AG04449 (cell line): ENCODE data around the gene RAB5IF.

Experiments
- CTCF ChIA-PET: fragments of 350-600 bp; formaldehyde crosslinking; extraction: SDS; loops from one replicate; lab custom pipeline; 2021; ENCODE audit warnings: antibody characterized with exemption; lab: Yijun Ruan, JAX
- POLR2A ChIA-PET: fragments of 400-600, 350-600 bp; formaldehyde crosslinking; extraction: SDS; loops from one replicate; lab custom pipeline; 2020; ENCODE audit warnings: antibody characterized with exemption, inconsistent platforms; lab: Yijun Ruan, JAX
- DNase-seq: peaks from one replicate; pipeline ENCODE4 v3.0.0-alpha.2; 2010; ENCODE audit warnings: low read depth, low spot score
- H3K4me3 ChIP-seq: 2 replicates; pipeline ENCODE4 v1.5.1; 2011; ENCODE audit warnings: low read depth, mild to moderate bottlenecking, control low read depth, low read length
- CTCF ChIP-seq: IDR thresholded peaks from one replicate; pipeline ENCODE4 v1.5.1; 2011; ENCODE audit warnings: mild to moderate bottlenecking, moderate library complexity, low read length, control low read depth, inconsistent platforms; ENCODE audit not compliant: insufficient read depth; ENCODE audit errors: missing control alignments

Gene RAB5IF

GRCh38 chr20:36646678-36647077 lies 41.1 kb downstream of the RAB5IF start:
- DNase-seq: no peak

GRCh38 chr20:36647196-36648121 lies 41.9 kb downstream of the RAB5IF start:
- no peak for DNase-seq
- ChIA-PET CTCF (interaction anchor here (1.3 kb wide), 1 partner anchor 17 kb away, joined by 3 read pairs; no protein-coding TSS in a partner anchor), POLR2A (interaction anchor here (0.6 kb wide), 1 partner anchor 9 kb away, joined by 3 read pairs; no protein-coding TSS in a partner anchor)
- no peak overlapping the region for H3K4me3 ChIP-seq
- no peak for TF ChIP-seq CTCF

More at GRCh38 chr20:36646678-36647077, 41.1 kb downstream of the RAB5IF start:
- ChIA-PET CTCF (no interaction called here), POLR2A (no interaction called here)
- no peak overlapping the region for H3K4me3 ChIP-seq
- no peak for TF ChIP-seq CTCF

GRCh38 chr20:36653456-36653855 lies 47.9 kb downstream of the RAB5IF start:
- ChIA-PET CTCF (interaction anchor here (1.3 kb wide), 1 partner anchor 101 kb away, joined by 4 read pairs; no protein-coding TSS in a partner anchor), POLR2A (no interaction called here)
- no peak for DNase-seq
- no peak overlapping the region for H3K4me3 ChIP-seq
- no peak for TF ChIP-seq CTCF

GRCh38 chr20:36654506-36654905 lies 48.9 kb downstream of the RAB5IF start:
- ChIA-PET POLR2A (no interaction called here), CTCF (interaction anchor here (1.3 kb wide), 1 partner anchor 100 kb away, joined by 4 read pairs; no protein-coding TSS in a partner anchor)
- no peak for DNase-seq
- no peak overlapping the region for H3K4me3 ChIP-seq
- TF ChIP-seq CTCF: no peak

GRCh38 chr20:36655004-36655403 lies 49.4 kb downstream of the RAB5IF start:
- CTCF ChIA-PET: no interaction called here
- POLR2A ChIA-PET: no interaction called here

More at GRCh38 chr20:36655004-36655403, 49.4 kb downstream of the RAB5IF start:
- TF ChIP-seq CTCF: no peak
- no peak for DNase-seq
- no peak overlapping the region for H3K4me3 ChIP-seq
